HG02678 (cell line): ENCODE measurements around the gene ARF6.
"Not testable (repeated sequence)": the region's sequence is repeated elsewhere in the genome, so short reads cannot be mapped to it uniquely, and the experiment has no call there.

ENCODE experiments used
- ATAC-seq: cut with Tn5 transposase; IDR thresholded peaks from one replicate; pipeline ENCODE4 v1.9.1; 2021; ENCODE audit warnings: mild to moderate bottlenecking, moderate library complexity; ENCODE audit not compliant: unreplicated experiment

Gene ARF6

DNA sequence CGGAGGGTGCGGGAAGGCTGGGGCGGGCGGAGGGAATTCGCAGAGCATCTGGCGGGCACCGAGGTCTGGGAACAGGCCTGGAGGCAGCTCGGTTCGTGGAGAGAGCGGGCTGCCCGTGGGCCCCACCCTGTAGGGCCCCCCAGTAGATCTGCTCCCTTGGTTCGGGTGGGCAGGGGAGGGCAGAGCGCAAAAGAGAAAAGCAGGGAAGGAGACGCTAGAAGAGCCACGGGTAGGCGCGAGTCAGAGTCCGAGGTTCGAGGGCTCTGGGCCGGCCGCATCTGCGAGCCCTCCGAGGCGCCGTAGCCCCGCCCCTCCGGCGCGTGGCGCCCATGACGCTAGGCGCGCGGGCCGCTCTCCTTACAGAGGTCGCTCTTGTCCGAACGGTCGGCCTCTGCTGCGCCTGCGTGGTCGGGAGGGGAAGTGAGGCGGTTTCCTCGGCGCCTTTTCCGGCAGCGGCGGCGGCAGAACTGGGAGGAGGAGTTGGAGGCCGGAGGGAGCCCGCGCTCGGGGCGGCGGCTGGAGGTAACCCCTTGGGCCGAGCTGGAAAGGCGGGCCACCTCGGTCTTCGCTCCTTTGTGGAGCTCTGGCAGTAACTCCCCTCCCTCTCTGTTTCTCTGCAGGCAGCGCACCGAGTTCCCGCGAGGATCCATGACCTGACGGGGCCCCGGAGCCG is at the start of gene ARF6:
TSS of gene ARF6 (plus strand) at position 447 of the 673 bp plus-strand sequence. CDS start 655 bp downstream, outside the sequence.
- ATAC-seq = peak; percentile 86

DNA sequence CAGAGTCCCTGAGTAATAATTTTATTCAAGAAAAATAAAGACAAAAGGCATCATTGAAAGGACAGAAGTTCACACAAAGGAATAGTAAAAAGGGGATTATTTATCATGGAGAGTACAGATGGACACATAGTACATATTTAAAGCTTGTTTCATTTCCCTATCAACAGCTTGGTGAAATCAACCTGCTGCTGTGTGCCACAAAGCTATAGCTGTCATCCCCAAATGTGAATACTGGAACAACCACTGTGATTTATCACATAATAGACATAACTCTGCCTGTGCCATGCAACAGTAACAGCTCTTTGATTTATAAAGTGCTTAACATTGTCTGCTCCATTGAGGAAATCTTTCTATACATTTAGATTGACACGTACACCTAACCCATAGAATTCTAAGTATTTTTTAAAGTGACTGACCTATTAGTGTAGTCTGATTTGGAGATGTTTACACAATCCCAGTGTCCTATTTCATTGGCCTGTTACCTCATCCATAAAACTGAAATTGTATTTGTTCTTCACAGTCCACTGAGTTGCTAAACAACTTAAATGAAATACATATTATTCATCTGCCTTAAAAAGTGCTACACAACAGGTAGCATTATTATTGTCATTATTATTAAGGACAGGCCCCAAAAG is 43.6 kb upstream of the ARF6 start:
- no peak for ATAC-seq

DNA sequence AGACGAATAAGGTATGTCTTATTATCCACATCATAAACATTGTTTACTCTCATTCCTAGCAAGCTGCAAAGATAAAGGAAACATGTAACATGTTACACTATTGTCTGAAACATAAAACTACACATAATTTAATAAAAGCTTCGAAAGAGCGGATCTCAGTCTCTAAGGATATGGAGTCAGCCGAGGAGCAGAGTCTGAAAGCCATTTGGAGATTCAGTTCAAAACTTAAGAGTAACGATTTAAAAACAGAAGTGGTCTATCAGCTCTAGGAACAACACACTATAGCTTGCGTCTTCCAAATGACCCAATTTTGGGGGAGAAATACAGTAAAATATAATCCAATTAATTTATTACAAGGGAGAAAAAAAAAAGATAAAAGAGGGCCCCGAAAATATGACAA is 41.1 kb upstream of the ARF6 start:
- no peak for ATAC-seq

DNA sequence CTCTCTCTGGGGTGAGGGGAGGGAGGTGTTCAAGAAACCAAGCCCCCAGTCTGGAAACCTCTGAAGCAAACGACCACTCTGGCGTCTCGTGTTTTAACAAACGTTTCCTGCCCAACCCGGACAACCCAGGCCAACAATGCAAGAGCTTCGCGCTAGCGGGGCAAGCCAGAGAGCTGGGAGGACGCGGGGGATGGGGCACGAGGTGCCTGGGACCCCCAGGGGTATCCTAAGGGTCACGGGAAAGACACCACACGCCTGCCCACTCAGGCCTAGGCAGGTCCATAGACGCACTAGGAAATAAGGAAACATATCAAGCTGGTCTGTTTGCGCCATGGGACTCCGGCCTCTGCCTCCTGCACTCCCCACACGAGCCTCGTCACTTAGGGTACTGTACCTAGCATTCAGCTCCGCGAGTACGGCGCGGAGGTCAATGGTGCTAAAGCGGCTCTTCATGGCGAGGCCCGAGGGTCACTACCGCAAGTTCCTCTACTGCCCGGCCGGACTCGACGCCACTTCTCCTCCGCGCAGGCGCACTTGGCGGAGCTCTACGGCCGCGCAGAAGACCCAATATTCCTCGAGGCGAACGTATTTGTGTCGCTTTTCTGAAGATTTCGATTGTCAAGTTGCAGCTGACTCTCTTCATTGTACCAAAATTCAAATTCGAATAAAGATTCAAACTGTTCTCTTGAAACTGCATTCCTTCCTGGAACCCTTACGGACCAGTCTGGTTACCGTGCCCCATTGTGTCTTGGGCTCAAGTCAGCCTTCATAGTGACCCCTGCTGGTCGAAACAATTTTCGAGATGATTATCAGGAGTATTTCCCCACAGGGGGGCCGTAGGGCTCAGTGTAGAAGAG is 40.4 kb upstream of the ARF6 start, which contains the start of gene NEMF:
TSS of gene NEMF (minus strand) at position 488 of the 857 bp plus-strand sequence. CDS start at position 453, 35 bp downstream.
- peak; percentile 83 for ATAC-seq

DNA sequence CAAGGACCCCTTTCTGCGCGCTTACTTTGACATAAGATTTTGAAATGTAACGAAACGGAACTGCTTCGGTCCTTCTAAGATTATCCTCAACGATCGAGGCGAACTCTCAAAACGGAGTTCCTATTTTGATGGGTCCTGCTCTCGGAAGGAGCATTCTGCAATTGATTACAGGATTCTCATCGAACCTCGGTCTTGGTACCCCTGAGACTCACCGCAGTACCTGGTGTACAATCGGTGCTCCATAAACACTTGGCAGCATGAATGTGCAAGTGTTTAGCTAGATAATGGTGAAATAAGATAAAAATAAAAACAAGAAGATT is 39.8 kb upstream of the ARF6 start:
- ATAC-seq = peak; percentile 11

DNA sequence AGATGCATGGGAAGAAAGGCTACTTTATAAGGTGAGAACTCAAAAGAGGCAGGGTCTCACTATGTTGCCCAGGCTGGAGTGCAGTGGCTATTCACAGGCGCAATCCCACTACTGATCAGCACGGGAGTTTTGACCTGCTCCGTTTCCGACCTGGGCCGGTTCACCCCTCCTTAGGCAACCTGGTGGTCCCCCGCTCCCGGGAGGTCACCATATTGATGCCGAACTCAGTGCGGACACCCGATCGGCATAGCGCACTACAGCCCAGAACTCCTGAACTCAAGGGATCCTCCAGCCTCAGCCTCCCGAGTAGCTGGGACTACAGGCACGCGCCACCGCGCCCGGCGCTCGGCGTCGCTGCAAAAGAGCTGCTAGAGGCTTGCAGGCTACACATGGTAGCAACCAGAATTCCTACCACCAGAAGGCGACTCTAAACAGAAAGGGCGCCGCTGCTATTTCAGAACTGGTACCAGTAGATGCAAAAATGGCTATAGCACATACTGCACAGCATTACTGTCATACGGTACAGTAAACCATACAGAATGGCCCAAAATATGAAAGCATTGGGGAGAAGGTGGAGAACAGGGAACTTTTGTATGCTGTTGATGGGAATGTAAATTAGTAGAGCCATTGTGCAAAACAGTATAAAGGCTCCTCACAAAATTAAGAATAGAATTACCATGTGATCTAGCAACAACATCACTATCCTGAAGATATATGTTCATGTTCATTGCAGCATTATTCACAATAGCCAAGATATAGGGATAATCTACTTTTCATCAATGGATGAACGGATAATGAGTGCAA is 39.1 kb upstream of the ARF6 start:
- peak; percentile 38 for ATAC-seq

DNA sequence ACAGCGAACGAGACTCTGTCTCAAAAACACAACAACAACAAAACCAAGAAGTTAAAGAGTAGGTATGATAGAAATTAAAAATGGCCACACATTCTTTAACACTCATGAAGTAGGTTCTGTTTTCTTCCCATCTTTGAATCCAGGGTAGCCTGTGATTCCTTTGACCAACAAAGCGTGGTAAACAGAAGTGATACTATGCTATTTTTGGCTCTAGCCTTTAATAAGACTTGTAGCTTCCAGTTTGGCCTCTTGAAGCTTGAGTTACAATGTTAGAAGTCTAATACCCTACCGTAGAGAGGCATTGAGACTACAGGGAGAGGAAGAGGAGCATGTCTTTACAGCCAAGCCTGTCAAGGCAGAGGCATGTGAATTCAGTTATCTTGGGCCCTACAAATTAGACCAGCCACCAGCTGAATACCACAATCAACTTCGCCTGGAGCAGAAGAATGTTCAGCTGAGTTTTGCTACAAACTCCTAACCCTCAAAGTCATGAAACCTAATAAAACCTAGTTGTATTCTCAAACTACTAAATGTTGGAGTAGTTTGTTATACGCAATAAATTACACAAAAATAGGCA is 35.4 kb upstream of the ARF6 start:
- ATAC-seq = no peak

DNA sequence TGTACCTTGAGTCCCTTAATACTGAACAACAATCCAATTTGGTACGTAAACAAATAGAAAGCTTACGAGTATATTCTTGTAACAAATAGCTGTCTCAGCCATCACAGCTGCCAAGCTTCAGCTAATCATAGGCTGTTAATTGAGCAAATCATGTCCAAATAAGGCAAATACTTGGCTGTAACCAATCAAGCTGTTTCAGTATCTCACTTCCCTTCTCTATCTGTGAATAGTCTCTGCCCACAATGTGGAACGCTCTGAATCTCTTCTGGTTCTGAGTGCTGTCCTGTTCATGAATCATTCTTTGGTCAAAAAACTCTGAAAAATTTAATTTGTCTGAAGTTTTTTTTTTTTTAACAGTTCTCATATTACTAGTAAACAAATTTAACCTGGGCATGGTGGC is 34.5 kb upstream of the ARF6 start:
- ATAC-seq = no peak

DNA sequence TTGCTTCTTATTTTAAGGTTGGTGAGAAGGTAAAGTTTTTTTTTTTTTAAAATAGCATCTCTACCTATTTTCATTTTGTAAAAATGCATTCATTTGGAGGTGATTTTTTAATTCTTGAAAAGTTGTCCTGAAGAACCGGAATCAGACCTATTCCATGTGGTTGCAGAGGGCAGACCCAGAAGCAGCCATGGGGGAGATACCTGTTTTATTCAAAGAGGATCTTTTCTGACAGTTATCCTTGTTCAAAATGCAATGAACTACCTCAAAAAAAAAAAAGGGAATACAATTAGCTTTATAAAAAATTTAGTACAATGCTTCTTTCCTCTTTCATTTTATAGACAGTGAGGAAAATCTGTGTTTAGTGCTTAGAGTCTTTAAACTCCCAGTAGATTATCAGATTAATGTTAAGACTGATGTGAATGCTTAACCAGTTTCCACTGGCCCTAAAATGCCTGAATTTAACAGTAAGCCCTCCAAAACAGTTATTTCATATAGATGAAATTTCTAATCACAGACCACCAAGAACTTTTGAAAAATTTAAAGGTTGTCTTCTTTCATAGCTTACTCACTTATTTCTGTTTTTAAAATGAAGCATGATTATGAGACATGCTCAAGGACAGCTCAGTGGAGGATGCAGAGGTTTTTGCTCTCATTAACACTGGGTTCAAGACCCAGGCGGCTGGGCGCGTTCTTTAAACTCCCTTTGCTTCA is 31.7 kb upstream of the ARF6 start:
- no peak for ATAC-seq

DNA sequence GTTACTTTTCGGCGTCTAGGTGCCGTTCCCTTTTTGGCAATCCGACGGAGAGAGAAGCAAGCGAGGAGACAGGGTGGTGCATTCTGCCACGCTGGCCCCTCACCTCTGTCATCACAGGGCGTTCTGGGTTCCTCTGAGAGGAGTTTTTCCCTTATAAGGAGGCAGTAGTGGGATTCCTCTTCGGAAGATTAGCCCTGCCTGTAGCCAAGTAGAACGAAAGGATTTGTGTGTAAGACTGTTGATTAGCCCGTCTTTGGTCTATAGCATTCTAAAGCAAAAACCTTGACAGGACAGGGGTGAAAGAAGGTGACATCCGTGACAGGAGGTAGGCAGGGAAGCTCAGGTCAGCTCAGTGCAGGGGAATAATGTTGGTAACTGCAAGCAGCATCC is 31.2 kb upstream of the ARF6 start:
- ATAC-seq = no peak

DNA sequence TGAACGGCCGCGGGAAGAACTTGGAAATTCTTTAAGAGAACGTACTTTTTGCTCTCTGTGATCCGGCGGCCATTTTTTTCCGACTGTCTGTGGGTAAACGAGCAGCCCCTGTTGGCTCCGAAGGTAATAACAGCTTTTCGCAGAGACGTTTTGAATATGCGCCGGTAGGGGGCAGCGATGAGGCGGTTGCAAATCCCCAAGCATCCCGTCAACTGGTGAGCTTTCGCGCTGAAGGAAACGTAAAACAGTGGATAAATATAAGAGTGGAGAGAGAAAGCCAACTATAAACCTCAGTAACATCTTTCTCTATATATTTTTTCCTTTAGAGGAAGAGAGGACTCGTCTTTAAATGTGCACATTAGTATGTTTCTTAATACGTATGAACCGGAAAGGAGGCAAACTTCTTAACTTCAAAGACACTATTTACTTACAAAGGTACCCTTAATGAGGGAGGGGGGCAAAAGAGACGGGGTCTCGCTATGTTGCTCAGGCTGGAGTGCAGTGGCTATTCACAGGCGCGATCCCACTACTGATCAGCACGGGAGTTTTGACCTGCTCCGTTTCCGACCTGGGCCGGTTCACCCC is 30.7 kb upstream of the ARF6 start:
- peak; percentile 8 for ATAC-seq

DNA sequence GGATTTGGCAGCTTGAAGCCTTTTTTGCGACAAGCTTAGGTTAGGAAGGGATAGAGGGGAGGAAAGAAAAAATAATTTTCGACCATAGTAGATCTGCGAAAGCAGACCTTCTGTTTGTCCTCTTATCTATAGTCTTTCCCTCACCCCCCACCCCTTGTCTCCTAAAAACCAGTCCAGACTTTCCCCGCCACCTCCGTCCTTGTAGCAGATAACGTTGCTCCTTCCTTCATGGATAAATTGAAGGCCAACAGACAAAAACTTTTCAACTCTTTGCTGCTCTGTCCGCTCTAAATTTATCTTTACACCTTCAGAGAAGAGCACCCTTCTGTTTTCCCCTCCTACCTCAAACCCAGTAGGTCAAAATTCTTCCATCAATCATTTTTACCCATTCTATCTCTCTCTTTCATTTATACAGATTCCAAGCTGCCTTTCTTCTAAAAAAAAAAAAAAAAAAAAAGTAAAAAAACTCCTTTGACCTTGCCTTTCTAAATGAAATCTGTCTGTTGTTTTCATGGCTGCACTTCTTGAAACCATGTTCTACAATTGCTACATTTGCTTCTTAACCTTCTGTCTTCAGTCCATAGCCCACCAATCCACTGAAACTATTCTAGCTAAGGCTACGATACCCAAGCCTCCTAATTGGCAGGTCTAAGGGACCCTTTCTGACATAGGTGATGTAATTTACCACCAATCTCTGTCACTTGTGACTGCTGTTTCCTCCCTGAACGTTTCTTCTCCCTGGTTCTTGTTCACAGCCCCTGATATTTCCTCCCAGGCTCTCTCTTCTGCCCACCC is 29.2 kb upstream of the ARF6 start:
- ATAC-seq = no peak

DNA sequence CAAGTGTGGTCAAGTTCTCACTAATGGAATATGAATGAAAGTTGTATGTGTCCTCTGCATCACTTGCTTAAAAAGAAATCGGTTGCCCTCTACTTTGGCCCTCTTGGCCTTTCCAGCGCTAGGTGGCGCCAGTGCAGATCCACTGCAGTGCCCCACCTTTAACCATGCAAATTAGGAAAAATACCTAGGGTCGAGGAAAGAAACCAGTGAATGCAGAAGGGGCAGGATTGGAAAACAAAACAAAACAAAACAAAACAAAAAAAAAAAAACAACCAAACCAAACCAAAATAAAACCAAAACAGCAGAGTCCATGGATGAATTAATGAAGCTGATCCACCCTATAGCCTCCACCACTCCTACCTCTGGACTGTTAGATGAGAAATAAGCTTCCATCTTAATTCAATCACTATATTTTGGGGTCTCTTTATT is 27.4 kb upstream of the ARF6 start:
- ATAC-seq = no peak

DNA sequence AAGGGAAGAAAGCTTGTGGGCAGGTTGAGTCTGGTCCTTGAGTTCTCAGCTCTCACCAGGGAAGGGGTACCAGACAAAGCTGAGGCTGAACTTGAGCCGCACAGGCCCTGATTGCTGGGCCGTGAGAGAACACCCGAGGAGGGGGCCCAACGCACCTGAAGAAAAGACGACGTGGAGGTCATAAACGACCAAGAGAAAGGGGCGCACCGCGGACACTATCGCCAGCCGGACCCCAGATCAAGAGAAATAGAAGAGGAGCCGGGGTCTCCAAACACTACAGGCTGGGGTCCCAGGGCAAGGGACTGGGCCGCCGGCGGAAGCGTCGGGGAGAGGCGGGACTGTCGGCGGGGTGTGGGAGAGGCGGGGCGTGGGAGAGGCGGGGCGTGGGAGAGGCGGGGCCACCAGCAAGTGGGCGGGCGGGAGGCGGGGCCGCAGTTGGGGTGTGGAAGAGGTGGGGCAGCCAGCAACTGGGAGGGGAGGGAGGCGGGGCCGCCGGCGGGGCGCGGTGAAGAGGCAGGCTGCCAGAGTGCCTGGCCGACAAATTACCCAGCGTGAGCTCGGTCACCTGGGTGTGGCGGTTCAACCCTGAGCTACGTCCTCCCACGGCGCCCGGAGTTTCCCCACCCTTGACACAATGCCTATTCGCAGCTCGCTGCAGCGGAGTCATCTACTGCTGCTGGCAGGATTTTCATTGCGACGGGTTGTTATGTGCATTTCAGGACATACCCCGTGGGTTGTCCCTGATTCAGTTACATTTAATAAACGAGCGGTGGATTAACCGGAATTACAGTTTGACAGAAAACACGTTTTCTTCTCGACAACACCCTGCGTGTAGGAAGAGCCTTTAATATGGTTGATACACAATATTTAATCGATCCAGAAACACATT is 24.8 kb upstream of the ARF6 start:
- ATAC-seq = peak; percentile 88

DNA sequence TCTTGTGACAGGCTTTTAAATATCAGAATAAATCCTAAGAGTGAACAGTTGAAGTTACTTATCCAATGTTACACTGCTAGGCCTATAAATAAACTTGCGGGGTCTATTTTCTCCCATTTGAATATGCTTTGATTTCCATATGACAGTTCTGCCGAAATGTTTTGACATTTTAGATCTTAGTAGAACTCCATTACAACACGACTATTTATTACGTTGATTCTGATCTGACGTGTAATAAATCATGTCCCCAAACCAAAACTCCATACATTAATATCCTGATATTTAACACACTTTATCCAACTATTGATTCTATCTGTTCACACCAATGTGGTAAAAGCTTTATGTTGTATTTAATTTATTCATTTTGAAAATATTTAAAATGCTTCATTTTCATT is 24.2 kb upstream of the ARF6 start:
- no peak for ATAC-seq

DNA sequence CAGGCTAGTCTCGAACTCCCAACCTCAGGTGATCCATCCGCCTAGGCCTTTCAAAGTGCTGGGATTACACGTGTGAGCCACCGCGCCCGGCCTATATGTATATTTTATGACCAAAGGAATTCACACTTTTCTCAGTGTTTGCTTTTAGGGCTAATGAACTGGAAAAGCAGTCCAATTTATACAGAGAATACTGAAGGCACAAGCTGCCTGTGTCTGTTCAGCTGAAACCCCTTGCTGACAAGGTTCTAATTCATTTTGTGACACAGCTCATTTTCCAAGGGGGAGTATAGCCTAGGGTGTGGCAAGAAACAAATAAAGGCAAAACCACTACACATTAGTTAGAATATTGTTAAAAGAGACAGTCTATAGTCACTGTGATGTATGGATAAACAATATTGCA is 22.0 kb upstream of the ARF6 start:
- no peak for ATAC-seq

DNA sequence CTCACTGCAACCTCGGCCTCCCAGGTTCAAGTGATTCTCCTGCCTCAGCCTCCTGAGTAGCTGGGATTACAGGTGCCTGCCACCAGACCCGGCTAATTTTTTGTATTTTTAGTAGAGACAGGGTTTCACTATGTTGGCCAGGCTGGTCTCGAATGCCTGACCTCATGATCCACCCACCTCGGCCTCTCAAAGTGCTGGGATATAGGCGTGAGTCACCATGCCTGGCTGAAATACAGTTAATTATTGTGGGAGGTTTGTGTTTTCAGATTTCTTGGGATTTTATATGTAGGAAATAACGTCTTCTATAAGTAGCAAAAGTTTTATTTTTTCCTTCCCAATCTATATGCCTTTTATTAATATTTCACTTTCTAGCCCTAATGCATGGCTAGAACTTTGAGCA is 19.3 kb upstream of the ARF6 start:
- ATAC-seq = not testable (repeated sequence)

DNA sequence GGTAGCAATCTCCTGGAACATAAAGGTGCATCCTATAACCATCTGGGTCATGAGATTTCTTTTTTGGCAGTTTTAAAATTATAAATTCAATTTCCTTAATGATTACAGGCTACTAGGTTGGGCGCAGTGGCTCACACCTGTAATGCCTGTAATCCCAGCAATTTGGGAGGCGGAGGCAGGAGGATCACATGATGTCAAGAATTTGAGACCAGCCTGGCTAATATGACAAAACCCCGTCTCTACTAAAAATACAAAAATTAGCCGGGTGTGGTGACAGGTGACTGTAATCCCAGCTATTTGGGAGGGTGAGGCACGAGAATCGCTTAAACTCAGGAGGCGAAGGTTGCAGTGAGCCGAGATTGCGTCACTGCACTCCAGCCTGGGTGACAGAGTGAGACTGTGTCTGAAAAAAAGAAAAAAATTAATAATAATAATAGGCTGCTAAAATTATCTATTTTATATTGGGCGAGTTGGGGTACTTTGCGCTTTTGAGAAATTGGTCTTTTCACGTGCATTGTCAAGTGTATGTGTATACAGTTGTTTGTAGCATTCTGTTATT is 17.2 kb upstream of the ARF6 start:
- ATAC-seq = no peak
